ENCODE data around the gene ARFGEF3.
"Not testable (repeated sequence)": the region's sequence is repeated elsewhere in the genome, so short reads cannot be mapped to it uniquely, and the experiment has no call there.

The ARFGEF3 gene

GRCh38 chr6:138161338-138162110 is at the start of gene ARFGEF3:
Gene ARFGEF3 (plus strand): TSS chr6:138161939. CDS start chr6:138162087, 148 bp downstream.
- peak; percentile 23 to 33 for DNase-seq

- DNase-seq, result no peak
These were observed 48.0 kb upstream of the ARFGEF3 start for GRCh38 chr6:138113588-138114210.

- DNase-seq, result no peak
These were observed 46.5 kb upstream of the ARFGEF3 start for GRCh38 chr6:138115201-138115600.

- peak; percentile 42 to 87 for DNase-seq
These were observed 45.7 kb upstream of the ARFGEF3 start for GRCh38 chr6:138115877-138116660.

GRCh38 chr6:138116661-138116999 is 45.1 kb upstream of the ARFGEF3 start:
- no peak for DNase-seq

- no peak for DNase-seq
These were observed 44.3 kb upstream of the ARFGEF3 start for GRCh38 chr6:138117376-138117914.

- not testable (repeated sequence) for DNase-seq
These were observed 42.5 kb upstream of the ARFGEF3 start for GRCh38 chr6:138119229-138119628.

- no peak for DNase-seq
These were observed 41.8 kb upstream of the ARFGEF3 start for GRCh38 chr6:138119976-138120375.

GRCh38 chr6:138124096-138124495 is 37.6 kb upstream of the ARFGEF3 start:
- DNase-seq, result no peak

GRCh38 chr6:138128096-138128495 is 33.6 kb upstream of the ARFGEF3 start:
- no peak for DNase-seq

GRCh38 chr6:138129190-138129589 is 32.5 kb upstream of the ARFGEF3 start:
- DNase-seq, result no peak

GRCh38 chr6:138142806-138143205 is 18.9 kb upstream of the ARFGEF3 start:
- no peak for DNase-seq

- no peak for DNase-seq
These were observed 16.3 kb upstream of the ARFGEF3 start for GRCh38 chr6:138145402-138145801.

- no peak for DNase-seq
These were observed 15.2 kb upstream of the ARFGEF3 start for GRCh38 chr6:138146544-138146943.

- no peak for DNase-seq
These were observed 6.3 kb upstream of the ARFGEF3 start for GRCh38 chr6:138155443-138155842.

- no peak for DNase-seq
These were observed 3.6 kb upstream of the ARFGEF3 start for GRCh38 chr6:138157986-138158638.

- no peak for DNase-seq
These were observed 2.5 kb upstream of the ARFGEF3 start for GRCh38 chr6:138159246-138159645.

GRCh38 chr6:138160329-138161087 is 1.2 kb upstream of the ARFGEF3 start:
- no peak for DNase-seq

GRCh38 chr6:138161088-138161337 is 726 bp upstream of the ARFGEF3 start:
- peak in 1 of 2 donors; percentile 13 for DNase-seq

- DNase-seq, result peak; percentile 24 to 34
These were observed 594 bp downstream of the ARFGEF3 start for GRCh38 chr6:138162111-138162954.

- DNase-seq, result no peak
These were observed 1.3 kb downstream of the ARFGEF3 start for GRCh38 chr6:138162955-138163575.
